ENCODE data around the gene FNDC3A.

FNDC3A gene

GRCh38 chr13:49020940-49021553 is 45.3 kb downstream of the FNDC3A start:
- no peak for TF ChIP-seq CTCF (conservative IDR thresholded peaks at IDR 0.05; ENCODE audit: low read depth, low read length)
- DNase-seq (ENCODE audit: low read depth), result no peak
- H3K4me3 ChIP-seq (ENCODE audit: low read length), result no peak overlapping the region

- H3K4me3 ChIP-seq (ENCODE audit: low read length), result no peak overlapping the region
- DNase-seq (ENCODE audit: low read depth), result no peak
- no peak for TF ChIP-seq CTCF (conservative IDR thresholded peaks at IDR 0.05; ENCODE audit: low read depth, low read length)
These were observed 46.2 kb downstream of the FNDC3A start for GRCh38 chr13:49021953-49022352.

GRCh38 chr13:49022472-49023144 is 46.9 kb downstream of the FNDC3A start:
- no peak for TF ChIP-seq CTCF (conservative IDR thresholded peaks at IDR 0.05; ENCODE audit: low read depth, low read length)
- H3K4me3 ChIP-seq (ENCODE audit: low read length), result no peak overlapping the region
- DNase-seq (ENCODE audit: low read depth), result no peak

GRCh38 chr13:49023431-49023830 is 47.7 kb downstream of the FNDC3A start:
- H3K4me3 ChIP-seq (ENCODE audit: low read length), result no peak overlapping the region
- no peak for DNase-seq (ENCODE audit: low read depth)
- TF ChIP-seq CTCF (conservative IDR thresholded peaks at IDR 0.05; ENCODE audit: low read depth, low read length), result no peak

GRCh38 chr13:49026851-49027250 is 51.1 kb downstream of the FNDC3A start:
- H3K4me3 ChIP-seq (ENCODE audit: low read length), result no peak overlapping the region
- TF ChIP-seq CTCF (conservative IDR thresholded peaks at IDR 0.05; ENCODE audit: low read depth, low read length), result no peak
- no peak for DNase-seq (ENCODE audit: low read depth)

- no peak for DNase-seq (ENCODE audit: low read depth)
- TF ChIP-seq CTCF (conservative IDR thresholded peaks at IDR 0.05; ENCODE audit: low read depth, low read length), result no peak
- no peak overlapping the region for H3K4me3 ChIP-seq (ENCODE audit: low read length)
These were observed 53.9 kb downstream of the FNDC3A start for GRCh38 chr13:49029570-49029969.

GRCh38 chr13:49030213-49030612 is 54.5 kb downstream of the FNDC3A start:
- DNase-seq (ENCODE audit: low read depth), result no peak
- no peak for TF ChIP-seq CTCF (conservative IDR thresholded peaks at IDR 0.05; ENCODE audit: low read depth, low read length)
- no peak overlapping the region for H3K4me3 ChIP-seq (ENCODE audit: low read length)

Measured in retinal pigment epithelial cell (primary cell).